Measurements from ENCODE around the gene PIANP.
"Not testable (repeated sequence)": the region's sequence is repeated elsewhere in the genome, so short reads cannot be mapped to it uniquely, and the experiment has no call there.

PIANP gene, protein sequence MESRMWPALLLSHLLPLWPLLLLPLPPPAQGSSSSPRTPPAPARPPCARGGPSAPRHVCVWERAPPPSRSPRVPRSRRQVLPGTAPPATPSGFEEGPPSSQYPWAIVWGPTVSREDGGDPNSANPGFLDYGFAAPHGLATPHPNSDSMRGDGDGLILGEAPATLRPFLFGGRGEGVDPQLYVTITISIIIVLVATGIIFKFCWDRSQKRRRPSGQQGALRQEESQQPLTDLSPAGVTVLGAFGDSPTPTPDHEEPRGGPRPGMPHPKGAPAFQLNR

GRCh38 chr12:6700646-6701051 lies at the start of gene PIANP:
PIANP (minus strand) TSS chr12:6700815; CDS start chr12:6698061, 2,754 bp downstream.
- FAIRE-seq, result no peak

DNA sequence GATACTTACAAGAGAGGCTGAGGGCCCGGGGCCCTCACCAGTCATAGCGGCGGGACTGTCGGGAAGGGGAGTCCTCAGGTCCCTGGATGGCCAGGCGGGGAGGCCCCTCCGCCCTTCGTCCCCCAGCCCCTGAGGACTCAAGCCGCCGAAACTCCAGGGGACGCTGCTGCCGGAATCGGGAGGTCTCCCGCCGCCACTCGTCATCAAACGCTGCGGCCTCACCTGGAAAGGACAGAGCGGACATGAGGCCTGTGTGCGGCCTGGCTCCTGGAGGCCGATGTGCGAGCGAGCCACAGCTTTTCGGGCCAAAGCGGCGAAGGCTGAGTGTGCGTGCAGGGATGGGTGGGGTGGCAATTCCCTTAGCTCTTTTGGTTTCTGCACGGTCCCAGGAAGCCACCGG lies 48.1 kb upstream of the PIANP start:
- no peak for FAIRE-seq

DNA sequence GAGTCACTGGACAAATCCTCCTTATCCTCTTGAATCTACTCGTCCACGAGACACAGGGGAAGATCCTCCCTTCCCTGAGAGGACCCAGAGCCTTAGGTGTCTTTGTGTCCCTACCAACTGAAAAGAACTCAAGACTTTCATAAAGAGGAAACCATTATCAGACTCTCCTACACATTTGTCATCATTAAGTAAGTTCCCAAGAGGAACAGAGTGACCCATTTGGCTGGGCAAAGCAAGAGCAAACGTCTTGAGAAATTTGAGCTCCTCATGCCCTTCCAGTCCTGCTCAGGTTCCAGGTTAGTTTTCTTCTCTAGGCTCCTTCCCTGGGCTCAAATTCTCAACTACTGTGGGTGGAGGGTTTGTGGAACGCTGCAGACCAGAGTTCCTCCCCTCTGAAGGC lies 46.6 kb upstream of the PIANP start:
- no peak for FAIRE-seq

DNA sequence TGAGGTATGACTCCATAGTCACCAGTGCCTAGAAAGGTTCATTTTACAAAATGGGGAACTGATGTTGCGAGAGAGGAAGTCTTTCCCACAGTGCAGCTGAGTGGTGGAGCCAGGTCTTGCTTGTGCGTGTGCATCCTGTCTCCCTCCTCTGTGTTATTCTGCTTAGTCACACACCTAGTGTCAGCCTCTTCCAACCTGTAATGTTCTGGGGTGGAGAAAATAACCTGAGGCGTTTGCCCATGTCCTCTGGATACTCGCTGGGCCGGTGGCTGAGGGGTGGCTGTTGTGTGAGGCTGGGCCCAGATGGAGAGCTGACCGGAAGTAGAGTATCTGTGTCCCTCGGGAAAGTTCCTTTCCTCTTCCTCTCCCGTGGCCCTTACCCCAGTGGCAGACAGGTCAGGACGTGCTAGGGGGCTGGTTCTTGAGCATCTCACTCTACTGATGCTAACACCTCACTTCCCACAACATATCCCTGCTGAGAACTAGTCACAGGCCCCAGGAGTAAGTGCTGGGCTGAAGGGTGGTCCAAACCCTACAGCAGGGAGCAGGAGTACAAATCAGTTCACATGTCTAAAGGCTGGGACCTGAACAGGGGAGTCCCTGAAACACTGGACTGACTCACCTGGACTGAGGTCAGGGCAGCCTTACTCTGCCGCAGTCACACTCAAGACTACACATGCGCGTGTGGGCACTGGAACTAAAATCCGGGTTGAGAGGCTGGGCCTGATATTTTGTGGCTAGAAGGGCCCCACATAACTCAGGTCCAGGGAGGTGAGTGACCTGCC lies 45.3 kb upstream of the PIANP start:
- FAIRE-seq, result no peak

- FAIRE-seq, result not testable (repeated sequence)
Observed at GRCh38 chr12:6743300-6743699, 42.7 kb upstream of the PIANP start.

DNA sequence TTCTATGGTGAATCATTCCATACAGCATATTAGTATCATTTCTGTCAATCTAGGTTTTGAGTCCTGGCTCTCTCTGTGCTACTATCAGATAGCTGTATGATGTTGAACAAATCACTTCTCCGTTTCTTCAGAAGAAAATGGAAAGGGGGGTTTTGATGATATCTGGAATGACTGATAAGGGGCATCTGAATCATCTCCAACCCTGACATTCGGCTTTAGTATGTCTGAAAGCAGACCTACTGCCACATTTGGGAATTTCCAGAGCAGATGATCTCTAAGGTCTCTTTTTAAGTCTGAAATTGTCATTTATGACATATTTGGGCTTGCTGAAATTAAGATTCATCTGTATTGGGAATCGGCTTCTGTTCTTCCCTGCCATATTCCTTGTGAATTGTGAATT lies 42.2 kb upstream of the PIANP start:
- no peak for FAIRE-seq

- not testable (repeated sequence) for FAIRE-seq
Observed at GRCh38 chr12:6742080-6742479, 41.5 kb upstream of the PIANP start.

DNA sequence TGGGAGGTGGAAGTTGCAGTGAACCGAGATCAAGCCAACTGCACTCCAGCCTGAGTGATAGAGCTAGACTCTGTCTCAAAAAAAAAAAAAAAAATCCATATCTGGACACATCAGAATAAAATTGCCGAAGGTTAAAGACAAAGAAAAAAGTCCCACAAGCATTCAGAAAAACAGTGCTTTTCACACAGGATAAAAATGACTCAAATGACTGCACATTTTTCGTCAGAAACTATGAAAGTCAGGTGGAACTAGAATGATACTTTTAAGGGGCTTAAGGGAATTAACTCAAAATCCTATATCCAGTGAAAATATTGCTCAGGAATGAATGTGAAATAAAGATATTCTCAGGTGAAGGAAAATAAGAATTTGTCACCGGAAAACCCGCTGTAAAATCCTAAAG lies 36.1 kb upstream of the PIANP start:
- no peak for FAIRE-seq

DNA sequence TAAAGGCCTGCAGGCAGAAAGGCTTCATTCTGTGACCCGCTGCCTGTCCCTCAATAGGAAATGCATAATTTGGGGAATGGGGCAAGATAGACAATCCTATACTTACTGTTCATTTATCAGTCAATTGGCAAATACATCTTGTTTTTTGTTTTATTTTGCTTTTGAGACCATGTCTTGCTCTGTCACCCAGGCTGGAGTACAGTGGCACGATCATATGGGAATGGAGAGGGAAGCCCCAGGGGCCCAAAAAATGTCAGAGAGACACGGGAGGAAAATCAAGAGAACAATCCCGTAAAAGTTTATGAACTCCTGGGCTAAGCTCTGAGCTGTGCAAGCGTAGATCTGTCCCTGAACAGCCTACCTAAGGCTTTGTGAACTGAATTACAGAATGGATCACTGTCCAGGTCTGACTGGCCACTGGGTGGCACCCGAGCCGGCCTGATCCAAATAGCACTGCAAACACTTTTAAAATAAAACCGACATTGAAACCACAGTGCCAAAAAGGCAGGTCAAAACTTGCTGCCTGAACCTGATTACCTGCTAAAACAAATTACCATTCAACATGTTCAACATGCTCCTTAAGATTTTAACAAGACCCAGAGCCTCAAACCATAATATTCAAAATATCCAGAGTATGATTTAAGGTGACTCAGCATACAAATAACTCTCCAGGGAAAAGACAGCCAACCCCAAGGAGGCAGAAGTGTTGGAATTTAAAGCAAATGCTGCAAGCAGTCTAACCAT lies 35.0 kb upstream of the PIANP start:
- FAIRE-seq, result peak; percentile 50

DNA sequence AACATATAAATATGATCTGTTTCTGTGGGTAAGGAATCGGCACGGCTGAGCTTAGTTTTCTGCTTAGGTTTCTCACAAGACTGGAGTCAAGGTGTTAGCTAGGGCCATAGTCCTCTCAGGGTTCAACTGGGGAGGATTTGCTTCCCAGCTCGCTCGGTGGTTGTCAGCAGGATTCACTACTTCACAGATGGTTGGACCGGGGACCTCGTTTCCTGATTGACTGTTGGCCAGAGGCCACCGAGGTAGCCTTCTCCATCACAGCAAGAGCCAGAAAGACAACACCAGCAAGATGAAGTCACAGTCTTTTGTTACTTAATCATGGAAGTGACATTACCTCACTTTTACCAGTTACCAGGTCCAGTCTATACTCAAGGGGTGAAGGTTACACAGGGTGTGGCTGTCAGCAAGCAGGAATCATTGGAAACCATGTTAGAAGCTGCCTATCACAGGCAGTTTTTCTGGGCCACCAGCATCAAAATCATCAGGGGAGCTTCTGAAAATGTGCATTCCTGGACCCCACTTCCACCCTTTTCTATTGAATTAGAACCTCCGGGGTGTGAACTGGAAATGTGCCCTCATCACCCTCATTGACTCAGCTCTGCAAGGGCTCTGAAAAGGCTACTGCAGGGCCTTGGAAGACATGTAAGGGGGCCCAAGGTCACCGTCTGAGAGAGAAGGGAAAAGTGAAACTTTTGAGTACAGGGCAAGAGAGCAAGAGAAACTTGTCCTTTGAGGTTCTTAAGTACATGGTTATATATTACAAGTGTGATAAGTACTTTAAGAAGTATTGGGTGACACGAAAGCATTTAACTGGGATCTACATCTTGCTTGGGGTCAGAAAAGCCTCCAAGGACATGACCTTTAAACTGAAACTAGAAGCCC lies 34.1 kb upstream of the PIANP start:
- FAIRE-seq, result no peak

DNA sequence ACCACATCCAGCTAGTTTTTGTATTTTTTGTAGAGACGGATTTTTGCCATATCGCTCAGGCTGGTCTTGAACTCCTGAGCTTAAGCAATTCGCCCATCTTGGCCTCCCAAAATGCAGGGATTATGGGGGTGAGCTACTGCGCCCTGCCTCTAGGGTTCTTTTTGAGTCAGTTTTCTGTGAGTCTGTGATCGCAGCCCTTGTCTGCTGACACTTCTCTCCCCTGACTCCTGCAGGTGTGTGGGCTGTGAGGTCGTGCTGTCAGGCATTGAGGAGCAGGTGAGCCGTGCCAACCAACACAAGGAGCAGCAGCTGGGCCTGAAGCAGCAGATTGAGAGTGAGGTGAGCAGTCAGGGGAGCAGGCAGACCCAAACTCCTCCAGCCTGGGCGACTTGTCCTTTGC lies 29.6 kb upstream of the PIANP start:
- FAIRE-seq, result no peak

- no peak for FAIRE-seq
Observed at GRCh38 chr12:6729186-6729585, 28.6 kb upstream of the PIANP start.

- FAIRE-seq, result no peak
Observed at GRCh38 chr12:6725350-6725749, 24.7 kb upstream of the PIANP start.

DNA sequence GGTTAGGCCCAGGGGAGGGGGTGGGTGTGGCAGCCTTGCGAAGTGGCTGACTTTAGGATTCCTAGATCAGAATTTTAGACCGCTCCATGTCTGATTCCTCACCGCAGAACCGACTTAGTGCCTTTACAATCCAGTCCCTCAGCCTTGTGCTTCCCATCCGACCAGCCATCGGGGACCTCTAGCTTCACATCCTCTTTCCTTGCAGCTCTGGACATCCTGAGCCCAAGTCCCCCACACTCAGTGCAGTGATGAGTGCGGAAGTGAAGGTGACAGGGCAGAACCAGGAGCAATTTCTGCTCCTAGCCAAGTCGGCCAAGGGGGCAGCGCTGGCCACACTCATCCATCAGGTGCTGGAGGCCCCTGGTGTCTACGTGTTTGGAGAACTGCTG lies 23.8 kb upstream of the PIANP start:
- FAIRE-seq, result no peak

DNA sequence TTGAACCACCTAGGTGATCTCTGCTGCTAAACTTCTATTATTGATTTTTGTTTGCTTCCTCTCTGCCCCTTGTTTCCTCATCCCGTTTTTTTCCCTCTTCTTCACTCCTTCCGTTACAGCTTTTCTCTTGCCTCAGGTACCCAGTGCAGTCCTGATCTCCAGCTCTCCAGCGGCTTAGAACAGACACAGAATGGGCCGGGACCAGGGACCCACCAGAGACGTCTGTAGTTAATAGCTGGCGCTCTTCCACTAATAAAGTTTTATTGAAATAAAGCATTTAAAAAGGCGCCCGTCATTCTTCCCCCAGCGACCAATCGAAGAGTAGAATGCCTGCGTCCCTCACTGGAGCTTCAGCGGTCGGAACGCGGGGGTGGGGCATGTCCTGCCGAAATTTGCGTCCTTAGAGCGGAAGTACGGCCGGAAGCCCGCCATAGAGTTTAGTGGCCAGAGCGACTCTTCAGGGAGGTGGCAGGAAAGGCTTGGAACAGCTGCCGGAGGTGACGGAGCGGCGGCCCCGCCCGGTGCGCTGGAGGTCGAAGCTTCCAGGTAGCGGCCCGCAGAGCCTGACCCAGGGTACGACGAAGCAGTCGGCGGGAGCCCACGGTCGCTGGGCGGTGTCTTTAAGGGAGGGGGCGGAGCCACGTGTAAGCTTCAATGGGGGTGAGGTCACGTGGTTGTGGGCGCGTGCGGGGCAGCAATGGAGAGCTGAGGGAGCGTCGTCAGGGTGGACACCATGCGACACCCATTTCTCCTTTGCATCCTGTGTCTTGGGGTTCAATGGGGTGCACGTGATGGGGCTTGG lies 23.2 kb upstream of the PIANP start, which contains the start of gene COPS7A:
Gene COPS7A, plus strand, starts transcription at position 440 of the 802 bp plus-strand sequence. CDS start 611 bp downstream, outside the sequence.
- peak; percentile 97 for FAIRE-seq

DNA sequence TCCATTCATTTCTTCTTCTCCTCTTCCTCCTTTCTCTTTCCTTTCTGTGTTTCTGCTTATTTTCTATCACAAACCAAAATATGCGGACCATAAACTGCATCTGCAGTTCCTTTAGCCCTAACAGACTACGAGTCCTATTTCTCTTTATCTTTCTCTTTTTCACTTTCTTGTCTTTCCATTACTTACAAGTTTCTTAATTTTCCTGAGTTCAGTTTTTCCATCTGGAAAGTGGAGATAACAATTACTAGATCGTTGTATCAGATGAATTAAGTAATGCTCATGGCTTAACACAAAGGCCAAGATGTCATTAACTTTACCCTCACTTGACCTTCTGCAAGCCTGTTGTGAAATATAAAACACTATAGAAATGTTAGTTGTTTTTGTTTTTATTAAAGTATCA lies 22.2 kb upstream of the PIANP start:
- FAIRE-seq, result no peak

GRCh38 chr12:6716874-6717437 lies 16.3 kb upstream of the PIANP start:
- no peak for FAIRE-seq

DNA sequence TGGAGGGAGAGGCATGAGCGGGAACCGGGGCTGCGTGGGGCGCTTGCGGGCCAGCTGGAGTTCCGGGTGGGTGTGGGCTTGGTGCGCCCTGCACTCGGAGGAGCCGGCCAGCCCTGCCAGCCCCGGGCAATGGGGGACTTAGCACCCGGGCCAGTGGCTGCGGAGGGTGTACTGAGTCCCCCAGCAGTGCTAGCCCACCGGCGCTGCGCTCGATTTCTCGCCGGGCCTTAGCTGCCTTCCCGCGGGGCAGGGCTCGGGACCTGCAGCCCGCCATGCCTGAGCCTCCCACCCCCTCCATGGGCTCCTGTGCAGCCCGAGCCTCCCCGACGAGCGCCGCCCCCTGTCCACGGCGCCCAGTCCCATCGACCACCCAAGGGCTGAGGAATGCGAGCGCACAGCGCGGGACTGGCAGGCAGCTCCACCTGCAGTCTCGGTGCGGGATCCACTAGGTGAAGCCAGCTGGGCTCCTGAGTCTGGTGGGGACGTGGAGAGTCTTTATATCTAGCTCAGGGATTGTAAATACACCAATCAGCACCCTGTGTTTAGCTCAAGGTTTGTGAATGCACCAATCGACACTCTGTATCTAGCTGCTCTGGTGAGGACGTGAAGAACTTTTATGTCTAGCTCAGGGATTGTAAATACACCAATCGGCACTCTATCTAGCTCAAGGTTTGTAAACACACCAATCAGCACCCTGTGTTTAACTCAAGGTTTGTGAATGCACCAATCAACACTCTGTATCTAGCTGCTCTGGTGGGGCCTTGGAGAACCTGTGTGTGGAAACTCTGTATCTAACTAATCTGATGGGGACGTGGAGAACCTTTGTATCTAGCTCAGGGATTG lies 15.6 kb upstream of the PIANP start:
- not testable (repeated sequence) for FAIRE-seq

- FAIRE-seq, result no peak
Observed at GRCh38 chr12:6708960-6709394, 8.4 kb upstream of the PIANP start.

DNA sequence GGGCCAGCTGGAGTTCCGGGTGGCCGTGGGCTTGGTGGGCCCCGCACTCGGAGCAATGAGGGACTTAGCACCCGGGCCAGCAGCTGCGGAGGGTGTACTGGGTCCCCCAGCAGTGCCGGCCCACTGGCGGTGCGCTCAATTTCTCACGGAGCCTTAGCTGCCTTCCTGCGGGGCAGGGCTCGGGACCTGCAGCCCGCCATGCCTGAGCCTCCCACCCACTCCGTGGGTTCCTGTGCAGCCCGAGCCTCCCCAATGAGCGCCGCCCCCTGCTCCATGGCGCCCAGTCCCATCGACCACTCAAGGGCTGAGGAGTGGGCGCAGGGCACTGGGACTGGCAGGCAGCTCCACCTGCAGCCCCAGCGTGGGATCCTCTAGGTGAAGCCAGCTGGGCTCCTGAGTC lies 7.7 kb upstream of the PIANP start:
- not testable (repeated sequence) for FAIRE-seq

All from TTC549 (cell line).